GM23248 (cell line): ENCODE measurements around the gene FAF2.

ENCODE experiments used
- EZH2 ChIP-seq: fragments of 200-600 bp; sonication (generic); IDR thresholded peaks from 2 replicates; pipeline ENCODE4 v1.6.1; 2018; ENCODE audit warnings: antibody characterized with exemption, mild to moderate bottlenecking; ENCODE audit not compliant: insufficient read depth, poor library complexity, severe bottlenecking
- EZH2phosphoT487 ChIP-seq: fragments of 200-600 bp; sonication (generic); IDR thresholded peaks from 2 replicates; pipeline ENCODE4 v1.6.1; 2018; ENCODE audit warnings: antibody characterized with exemption, moderate library complexity, mild to moderate bottlenecking, low read depth; ENCODE audit not compliant: insufficient read depth

- TF ChIP-seq EZH2phosphoT487 (no peak), EZH2 (no peak)
Measured at GRCh38 chr5:176454724-176455394, 6.7 kb downstream of the FAF2 start.
